GM21576 (cell line): ENCODE measurements around the gene CCN2.
"Not testable (repeated sequence)": the region's sequence is repeated elsewhere in the genome, so short reads cannot be mapped to it uniquely, and the experiment has no call there.

Experiments used
- ATAC-seq: cut with Tn5 transposase; IDR thresholded peaks from one replicate; pipeline ENCODE4 v1.9.1; 2021; ENCODE audit warnings: mild to moderate bottlenecking, moderate library complexity; ENCODE audit not compliant: unreplicated experiment

Gene CCN2

GRCh38 chr6:131910956-131911355 is 40.2 kb downstream of the CCN2 start:
- ATAC-seq = no peak

- ATAC-seq = peak; percentile 13
Measured at GRCh38 chr6:131910219-131910589, 41.0 kb downstream of the CCN2 start.

DNA sequence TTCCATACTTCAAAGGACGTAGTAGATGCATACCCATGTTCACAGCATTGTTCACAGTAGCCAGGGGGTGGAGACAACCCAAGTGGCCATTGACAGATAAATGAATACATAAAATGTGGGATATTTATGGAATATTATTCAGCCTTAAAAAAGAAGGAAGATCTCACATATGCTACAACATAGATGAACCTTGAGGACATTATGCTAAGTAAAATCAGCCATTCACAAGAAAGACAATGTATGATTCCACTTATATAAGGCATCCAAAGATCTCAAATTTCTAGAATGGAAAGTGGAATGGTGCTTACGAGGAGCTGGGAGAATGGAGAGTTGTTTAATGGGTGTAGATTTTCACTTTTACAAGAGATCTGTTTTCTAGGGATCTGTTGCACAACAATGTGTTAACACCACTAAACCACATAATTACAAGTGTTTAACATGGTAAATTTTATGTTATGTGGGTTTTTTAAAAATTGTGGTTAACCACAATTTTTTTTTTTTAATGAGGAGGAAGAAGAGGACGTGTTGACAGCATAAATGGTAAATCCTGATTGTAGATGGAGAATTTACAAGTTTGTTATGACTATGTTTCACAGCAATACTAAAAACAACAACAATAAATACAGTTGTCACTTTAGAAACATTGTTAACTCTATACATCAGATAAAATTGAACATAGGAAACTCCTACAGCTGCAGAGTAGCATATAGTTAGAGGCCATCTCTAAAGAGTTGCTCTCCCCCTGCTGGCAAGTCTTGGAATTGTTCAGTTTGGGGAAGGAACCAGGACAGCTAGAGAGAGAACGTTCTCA is 41.6 kb downstream of the CCN2 start:
- peak; percentile 98 for ATAC-seq

- not testable (repeated sequence) for ATAC-seq
Measured at GRCh38 chr6:131908787-131909186, 42.4 kb downstream of the CCN2 start.

GRCh38 chr6:131903734-131904133 is 47.4 kb downstream of the CCN2 start:
- not testable (repeated sequence) for ATAC-seq

DNA sequence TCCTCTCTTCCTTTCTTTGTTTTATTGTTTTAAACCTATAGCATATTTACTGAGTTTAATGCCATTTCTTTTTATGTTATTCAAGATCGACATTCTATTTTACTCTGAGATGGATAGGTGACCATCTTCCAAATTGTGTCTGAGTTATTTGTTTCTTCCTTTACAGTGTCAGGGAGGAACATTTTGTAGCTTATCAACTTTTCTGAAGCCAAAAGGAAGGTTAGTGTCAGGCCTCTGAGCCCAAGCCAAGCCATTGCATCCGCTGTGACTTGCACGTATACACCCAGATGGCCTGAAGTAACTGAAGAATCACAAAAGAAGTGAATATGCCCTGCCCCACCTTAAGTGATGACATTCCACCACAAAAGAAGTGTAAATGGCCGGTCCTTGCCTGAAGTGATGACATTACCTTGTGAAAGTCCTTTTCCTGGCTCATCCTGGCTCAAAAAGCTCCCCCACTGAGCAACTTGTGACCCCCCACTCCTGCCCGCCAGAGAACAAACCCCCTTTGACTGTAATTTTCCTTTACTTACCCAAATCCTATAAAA is 49.8 kb downstream of the CCN2 start:
- ATAC-seq = not testable (repeated sequence)

- no peak for ATAC-seq
Measured at GRCh38 chr6:131900231-131900630, 50.9 kb downstream of the CCN2 start.

DNA sequence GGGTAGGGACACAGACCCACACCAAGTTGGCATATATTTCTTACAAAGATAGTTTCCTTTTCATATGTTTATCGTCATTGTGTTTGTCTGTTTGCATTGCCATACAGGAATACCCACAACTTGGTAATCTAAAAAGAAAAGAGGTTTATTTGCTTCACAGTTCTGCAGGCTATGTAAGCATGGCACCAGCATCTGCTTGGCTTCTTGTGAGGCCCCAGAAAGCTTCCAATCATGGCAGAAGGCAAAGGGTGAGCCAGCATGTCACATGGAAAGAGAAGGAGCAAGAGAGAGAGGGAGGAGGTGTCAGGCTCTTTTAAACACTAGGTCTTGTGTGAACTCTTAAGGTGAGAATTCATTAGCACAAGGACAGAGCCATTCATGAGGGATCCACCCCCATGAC is 52.5 kb downstream of the CCN2 start:
- no peak for ATAC-seq
